ENCODE data around the gene AIF1L. TPM values are rescaled to one million over a fixed set of nuclear protein-coding genes. Genes with fewer than 3 reads are reported as not detected.

Gene AIF1L
- total RNA-seq, 1 experiment from 2014 or later = 23.7 TPM

GRCh38 chr9:131056781-131057506 is 39.4 kb upstream of the AIF1L start:
- Histone ChIP-seq H3K27me3 (ENCODE audit: low read length) (no peaks in the 10 kb centered on the region), H3K9me2 (replicated peaks; ENCODE audit: low read length) (no peaks in the 10 kb centered on the region), H4K20me1 (ENCODE audit: low read length) (no peaks in the 10 kb centered on the region), H3K9me3 (ENCODE audit: low read length) (no peaks in the 10 kb centered on the region), H2AFZ (ENCODE audit: low read length) (no peak overlapping the region), H3K36me3 (ENCODE audit: low read depth, low read length) (no peaks in the 10 kb centered on the region), H3F3A (ENCODE audit: low read length, unreplicated experiment) (no peaks in the 10 kb centered on the region), H3K4me3 (ENCODE audit: low read length) (no peak overlapping the region), H3K4me1 (ENCODE audit: insufficient read depth, low read length) (no peaks in the 10 kb centered on the region), H3K9ac (ENCODE audit: low read length) (no peak overlapping the region), H3K4me2 (ENCODE audit: low read length) (no peak overlapping the region), H3K27ac (ENCODE audit: low read length) (no peak overlapping the region), H3K79me2 (ENCODE audit: low read length) (no peaks in the 10 kb centered on the region)
- ChIA-PET POLR2A (ENCODE audit: unreplicated experiment) (no interaction called here), CTCF (interaction anchor here (1.1 kb wide), 1 partner anchor 53 kb away, joined by 5 read pairs; no protein-coding TSS in a partner anchor)
- no peak for TF ChIP-seq EZH2 (IDR thresholded peaks at IDR 0.05; ENCODE audit: low read length, unreplicated experiment)
- BruUV-seq (replicated peaks) = no TSS peak
- intact Hi-C loops (cut with micrococcal nuclease) = loop anchor here (10.0 kb wide), 1 partner anchor 68 kb away; the partner anchor contains the start of gene NUP214
- ATAC-seq (no peak), DNase-seq (no peak)

GRCh38 chr9:131060900-131061630 is 35.3 kb upstream of the AIF1L start:
- H3F3A ChIP-seq (ENCODE audit: low read length, unreplicated experiment) = no peaks in the 10 kb centered on the region
- H3K79me2 ChIP-seq (ENCODE audit: low read length) = no peaks in the 10 kb centered on the region
- no peak for DNase-seq
- no peaks in the 10 kb centered on the region for H4K20me1 ChIP-seq (ENCODE audit: low read length)
- intact Hi-C loops (cut with micrococcal nuclease) = no loop called here
- H3K4me1 ChIP-seq (ENCODE audit: insufficient read depth, low read length) = no peaks in the 10 kb centered on the region
- H3K27ac ChIP-seq (ENCODE audit: low read length) = no peak overlapping the region
- BruUV-seq (replicated peaks) = no TSS peak
- no peak overlapping the region for H3K4me2 ChIP-seq (ENCODE audit: low read length)
- no peaks in the 10 kb centered on the region for H3K36me3 ChIP-seq (ENCODE audit: low read depth, low read length)
- ATAC-seq = no peak
- no peaks in the 10 kb centered on the region for H3K9me3 ChIP-seq (ENCODE audit: low read length)
- TF ChIP-seq EZH2phosphoT487 (IDR thresholded peaks at IDR 0.05; ENCODE audit: borderline replicate concordance, low read length) (no peak), CTCF (conservative IDR thresholded peaks at IDR 0.05; ENCODE audit: low read depth, low read length) (no peak), EZH2 (IDR thresholded peaks at IDR 0.05; ENCODE audit: low read length, unreplicated experiment) (no peak)
- ChIA-PET CTCF (no interaction called here), POLR2A (ENCODE audit: unreplicated experiment) (no interaction called here)
- no peaks in the 10 kb centered on the region for H3K9me2 ChIP-seq (replicated peaks; ENCODE audit: low read length)
- no peak overlapping the region for H3K9ac ChIP-seq (ENCODE audit: low read length)
- no peaks in the 10 kb centered on the region for H3K27me3 ChIP-seq (ENCODE audit: low read length)
- no peak overlapping the region for H3K4me3 ChIP-seq (ENCODE audit: low read length)
- no peak overlapping the region for H2AFZ ChIP-seq (ENCODE audit: low read length)

GRCh38 chr9:131062969-131063368 is 33.4 kb upstream of the AIF1L start:
- Histone ChIP-seq H3K36me3 (ENCODE audit: low read depth, low read length) (no peaks in the 10 kb centered on the region), H3K4me1 (ENCODE audit: insufficient read depth, low read length) (no peaks in the 10 kb centered on the region), H3K4me3 (ENCODE audit: low read length) (no peak overlapping the region), H2AFZ (ENCODE audit: low read length) (no peak overlapping the region), H4K20me1 (ENCODE audit: low read length) (no peaks in the 10 kb centered on the region), H3K9me3 (ENCODE audit: low read length) (no peaks in the 10 kb centered on the region), H3K27me3 (ENCODE audit: low read length) (no peaks in the 10 kb centered on the region), H3F3A (ENCODE audit: low read length, unreplicated experiment) (no peaks in the 10 kb centered on the region), H3K9me2 (replicated peaks; ENCODE audit: low read length) (no peaks in the 10 kb centered on the region), H3K79me2 (ENCODE audit: low read length) (no peaks in the 10 kb centered on the region), H3K9ac (ENCODE audit: low read length) (no peak overlapping the region), H3K27ac (ENCODE audit: low read length) (no peak overlapping the region), H3K4me2 (ENCODE audit: low read length) (no peak overlapping the region)
- ChIA-PET CTCF (no interaction called here), POLR2A (ENCODE audit: unreplicated experiment) (interaction anchor here (0.6 kb wide), 1 partner anchor 62 kb away, joined by 3 read pairs; no protein-coding TSS in a partner anchor)
- no peak for TF ChIP-seq EZH2phosphoT487 (IDR thresholded peaks at IDR 0.05; ENCODE audit: borderline replicate concordance, low read length)
- TF ChIP-seq CTCF (conservative IDR thresholded peaks at IDR 0.05; ENCODE audit: low read depth, low read length) = no peak
- no peak for TF ChIP-seq EZH2 (IDR thresholded peaks at IDR 0.05; ENCODE audit: low read length, unreplicated experiment)
- intact Hi-C loops (cut with micrococcal nuclease) = no loop called here
- BruUV-seq (replicated peaks) = no TSS peak
- no peak for DNase-seq
- no peak for ATAC-seq

Data from PC-3 (cell line).